HG02642 (cell line): ENCODE data around the gene ALDH1L2.

Experiments used
- ATAC-seq: cut with Tn5 transposase; IDR thresholded peaks from one replicate; pipeline ENCODE4 v1.9.1; 2021; ENCODE audit warnings: mild to moderate bottlenecking; ENCODE audit not compliant: unreplicated experiment, poor library complexity

Gene ALDH1L2

GRCh38 chr12:105085501-105085900 is 1.2 kb upstream of the ALDH1L2 start:
- ATAC-seq = no peak

GRCh38 chr12:105083551-105084105 is 630 bp downstream of the ALDH1L2 start:
- ATAC-seq = peak; percentile 28

- no peak for ATAC-seq
These were observed 1.2 kb downstream of the ALDH1L2 start for GRCh38 chr12:105083031-105083430.

- no peak for ATAC-seq
These were observed 5.3 kb downstream of the ALDH1L2 start for GRCh38 chr12:105078712-105079570.

- ATAC-seq = no peak
These were observed 6.8 kb downstream of the ALDH1L2 start for GRCh38 chr12:105077435-105077834.

GRCh38 chr12:105076913-105077312 is 7.3 kb downstream of the ALDH1L2 start:
- no peak for ATAC-seq

GRCh38 chr12:105076098-105076497 is 8.2 kb downstream of the ALDH1L2 start:
- ATAC-seq = no peak

GRCh38 chr12:105072888-105073488 is 11.3 kb downstream of the ALDH1L2 start:
- ATAC-seq = no peak

- no peak for ATAC-seq
These were observed 12.3 kb downstream of the ALDH1L2 start for GRCh38 chr12:105071981-105072380.

GRCh38 chr12:105069936-105070702 is 14.1 kb downstream of the ALDH1L2 start:
- no peak for ATAC-seq

GRCh38 chr12:105067511-105068031 is 16.7 kb downstream of the ALDH1L2 start:
- no peak for ATAC-seq

GRCh38 chr12:105064564-105065178 is 19.6 kb downstream of the ALDH1L2 start:
- no peak for ATAC-seq

- no peak for ATAC-seq
These were observed 23.4 kb downstream of the ALDH1L2 start for GRCh38 chr12:105060715-105061378.

GRCh38 chr12:105057174-105057573 is 27.1 kb downstream of the ALDH1L2 start:
- ATAC-seq = no peak

- ATAC-seq = no peak
These were observed 31.1 kb downstream of the ALDH1L2 start for GRCh38 chr12:105053116-105053572.

GRCh38 chr12:105051981-105052380 is 32.3 kb downstream of the ALDH1L2 start:
- ATAC-seq = no peak

GRCh38 chr12:105048315-105048714 is 35.9 kb downstream of the ALDH1L2 start:
- ATAC-seq = no peak

- no peak for ATAC-seq
These were observed 37.0 kb downstream of the ALDH1L2 start for GRCh38 chr12:105047308-105047707.

GRCh38 chr12:105041186-105041585 is 43.1 kb downstream of the ALDH1L2 start:
- ATAC-seq = no peak
